ENCODE data around the gene ZNF746.
A peak's percentile ranks its signal among the peaks of the same experiment; 100 is the strongest.

The ZNF746 gene

GRCh38 chr7:149489391-149490024 is 8.1 kb downstream of the ZNF746 start:
- H3K9me2 ChIP-seq (replicated peaks; ENCODE audit: insufficient read depth, low read length): no peaks in the 10 kb centered on the region
- H3K4me2 ChIP-seq (ENCODE audit: low read depth, low read length): no peak overlapping the region
- H3K9me3 ChIP-seq (replicated peaks; ENCODE audit: insufficient read depth, low read length): no peaks in the 10 kb centered on the region
- H2AFZ ChIP-seq (ENCODE audit: low read length): no peak overlapping the region
- H3F3A ChIP-seq (ENCODE audit: insufficient read depth, low read length): no peaks in the 10 kb centered on the region
- H3K27me3 ChIP-seq (replicated peaks; ENCODE audit: insufficient read depth, low read length): no peaks in the 10 kb centered on the region
- TF ChIP-seq EZH2phosphoT487 (IDR thresholded peaks at IDR 0.05; ENCODE audit: low read length): no peak
- no peak for TF ChIP-seq EZH2 (optimal IDR thresholded peaks at IDR 0.05; ENCODE audit: low read depth, low read length)
- peak; percentile 11; the same call in 1 of the 2 replicates for TF ChIP-seq CTCF (IDR thresholded peaks at IDR 0.05; ENCODE audit: low read length)
- no peaks in the 10 kb centered on the region for H4K20me1 ChIP-seq (ENCODE audit: insufficient read depth, low read length)
- H3K27ac ChIP-seq (ENCODE audit: low read length): no peak overlapping the region
- H3K4me1 ChIP-seq (ENCODE audit: low read length): no peaks in the 10 kb centered on the region
- H3K4me3 ChIP-seq (ENCODE audit: low read length): no peak overlapping the region
- no peak overlapping the region for H3K9ac ChIP-seq (ENCODE audit: low read length)
- peaks cover under 1% of the 10 kb centered on the region; the same call in 1 of the 2 replicates for H3K79me2 ChIP-seq (ENCODE audit: low read length)
- no peak for DNase-seq
- H3K36me3 ChIP-seq (replicated peaks; ENCODE audit: insufficient read depth, low read length): peaks cover 14% of the 10 kb centered on the region; the same call in 1 of the 2 replicates

GRCh38 chr7:149479568-149479967 is 18.0 kb downstream of the ZNF746 start:
- Histone ChIP-seq H3K27me3 (replicated peaks; ENCODE audit: insufficient read depth, low read length) (no peaks in the 10 kb centered on the region), H3K9ac (ENCODE audit: low read length) (no peak overlapping the region), H3K4me2 (ENCODE audit: low read depth, low read length) (no peak overlapping the region), H3K4me1 (ENCODE audit: low read length) (no peaks in the 10 kb centered on the region), H3K9me2 (replicated peaks; ENCODE audit: insufficient read depth, low read length) (no peaks in the 10 kb centered on the region), H4K20me1 (ENCODE audit: insufficient read depth, low read length) (no peaks in the 10 kb centered on the region), H3K36me3 (replicated peaks; ENCODE audit: insufficient read depth, low read length) (no peaks in the 10 kb centered on the region; the same call in 1 of the 2 replicates), H3K9me3 (replicated peaks; ENCODE audit: insufficient read depth, low read length) (no peaks in the 10 kb centered on the region), H3K79me2 (ENCODE audit: low read length) (no peaks in the 10 kb centered on the region), H3K27ac (ENCODE audit: low read length) (no peak overlapping the region), H2AFZ (ENCODE audit: low read length) (no peak overlapping the region), H3K4me3 (ENCODE audit: low read length) (no peak overlapping the region), H3F3A (ENCODE audit: insufficient read depth, low read length) (no peaks in the 10 kb centered on the region)
- TF ChIP-seq EZH2 (optimal IDR thresholded peaks at IDR 0.05; ENCODE audit: low read depth, low read length) (no peak), CTCF (IDR thresholded peaks at IDR 0.05; ENCODE audit: low read length) (no peak), EZH2phosphoT487 (IDR thresholded peaks at IDR 0.05; ENCODE audit: low read length) (no peak)
- DNase-seq: no peak

GRCh38 chr7:149478754-149479153 is 18.9 kb downstream of the ZNF746 start:
- Histone ChIP-seq H3K79me2 (ENCODE audit: low read length) (no peaks in the 10 kb centered on the region), H3K27me3 (replicated peaks; ENCODE audit: insufficient read depth, low read length) (no peaks in the 10 kb centered on the region), H3K27ac (ENCODE audit: low read length) (no peak overlapping the region), H3K4me3 (ENCODE audit: low read length) (no peak overlapping the region), H3K36me3 (replicated peaks; ENCODE audit: insufficient read depth, low read length) (no peaks in the 10 kb centered on the region; the same call in 1 of the 2 replicates), H3K4me2 (ENCODE audit: low read depth, low read length) (no peak overlapping the region), H2AFZ (ENCODE audit: low read length) (no peak overlapping the region), H4K20me1 (ENCODE audit: insufficient read depth, low read length) (no peaks in the 10 kb centered on the region), H3K9ac (ENCODE audit: low read length) (no peak overlapping the region), H3K9me2 (replicated peaks; ENCODE audit: insufficient read depth, low read length) (no peaks in the 10 kb centered on the region), H3F3A (ENCODE audit: insufficient read depth, low read length) (no peaks in the 10 kb centered on the region), H3K4me1 (ENCODE audit: low read length) (no peaks in the 10 kb centered on the region), H3K9me3 (replicated peaks; ENCODE audit: insufficient read depth, low read length) (no peaks in the 10 kb centered on the region)
- TF ChIP-seq EZH2 (optimal IDR thresholded peaks at IDR 0.05; ENCODE audit: low read depth, low read length): no peak
- TF ChIP-seq CTCF (IDR thresholded peaks at IDR 0.05; ENCODE audit: low read length): no peak
- TF ChIP-seq EZH2phosphoT487 (IDR thresholded peaks at IDR 0.05; ENCODE audit: low read length): no peak
- DNase-seq: no peak
